Stimulated activated CD4-positive, alpha-beta T cell treated with anti-CD3 and anti-CD28 coated beads, Interleukin-2, amount 100 ng/mL, for 24 hours (primary cell): ENCODE results near the gene REC114.
"Not testable (repeated sequence)": the region's sequence is repeated elsewhere in the genome, so short reads cannot be mapped to it uniquely, and the experiment has no call there.

Experiments
- DNase-seq, 2 donors: peaks; one replicate each; pipeline ENCODE4 v3.0.0-alpha.2; 2020

REC114 gene

GRCh38 chr15:73442968-73443367 lies at the start of gene REC114:
Gene REC114 (plus strand): TSS chr15:73443164. CDS start chr15:73443186, 22 bp downstream.
- DNase-seq = no peak

- DNase-seq = no peak
Measured at GRCh38 chr15:73393336-73393735, 49.6 kb upstream of the REC114 start.

- DNase-seq = no peak
Measured at GRCh38 chr15:73394782-73395181, 48.2 kb upstream of the REC114 start.

GRCh38 chr15:73395671-73396070 lies 47.3 kb upstream of the REC114 start:
- no peak for DNase-seq

GRCh38 chr15:73397461-73397860 lies 45.5 kb upstream of the REC114 start:
- DNase-seq = no peak

- no peak for DNase-seq
Measured at GRCh38 chr15:73398861-73399260, 44.1 kb upstream of the REC114 start.

- DNase-seq = not testable (repeated sequence)
Measured at GRCh38 chr15:73400222-73400621, 42.7 kb upstream of the REC114 start.

GRCh38 chr15:73403171-73403570 lies 39.8 kb upstream of the REC114 start:
- no peak for DNase-seq

- DNase-seq = no peak
Measured at GRCh38 chr15:73414876-73415275, 28.1 kb upstream of the REC114 start.

GRCh38 chr15:73424506-73424905 lies 18.5 kb upstream of the REC114 start:
- DNase-seq = no peak

- no peak for DNase-seq
Measured at GRCh38 chr15:73425510-73425909, 17.5 kb upstream of the REC114 start.

GRCh38 chr15:73426323-73426994 lies 16.5 kb upstream of the REC114 start:
- no peak for DNase-seq

- DNase-seq = not testable (repeated sequence)
Measured at GRCh38 chr15:73431329-73431728, 11.6 kb upstream of the REC114 start.

GRCh38 chr15:73433873-73434272 lies 9.1 kb upstream of the REC114 start:
- DNase-seq = no peak

GRCh38 chr15:73436613-73437012 lies 6.4 kb upstream of the REC114 start:
- DNase-seq = no peak

- DNase-seq = no peak
Measured at GRCh38 chr15:73437543-73438109, 5.3 kb upstream of the REC114 start.

- no peak for DNase-seq
Measured at GRCh38 chr15:73438651-73439050, 4.3 kb upstream of the REC114 start.

- DNase-seq = no peak
Measured at GRCh38 chr15:73440571-73440970, 2.4 kb upstream of the REC114 start.

GRCh38 chr15:73442421-73442820 lies 543 bp upstream of the REC114 start:
- DNase-seq = no peak

GRCh38 chr15:73447471-73447870 lies 4.5 kb downstream of the REC114 start:
- not testable (repeated sequence) for DNase-seq

GRCh38 chr15:73448158-73448758 lies 5.3 kb downstream of the REC114 start:
- not testable (repeated sequence) for DNase-seq

GRCh38 chr15:73449980-73450379 lies 7.0 kb downstream of the REC114 start:
- DNase-seq = not testable (repeated sequence)

GRCh38 chr15:73454096-73454495 lies 11.1 kb downstream of the REC114 start:
- DNase-seq = no peak

- no peak for DNase-seq
Measured at GRCh38 chr15:73455876-73456275, 12.9 kb downstream of the REC114 start.
